Activated CD4-positive, alpha-beta T cell treated with anti-CD3 and anti-CD28 coated beads, Interleukin-2, amount 50 U/mL, for 16 hours (primary cell): Measurements from ENCODE around the gene CGREF1.

Source experiments
- DNase-seq: peaks from one replicate; pipeline ENCODE4 v3.0.0-alpha.2; 2020

CGREF1 gene

DNA sequence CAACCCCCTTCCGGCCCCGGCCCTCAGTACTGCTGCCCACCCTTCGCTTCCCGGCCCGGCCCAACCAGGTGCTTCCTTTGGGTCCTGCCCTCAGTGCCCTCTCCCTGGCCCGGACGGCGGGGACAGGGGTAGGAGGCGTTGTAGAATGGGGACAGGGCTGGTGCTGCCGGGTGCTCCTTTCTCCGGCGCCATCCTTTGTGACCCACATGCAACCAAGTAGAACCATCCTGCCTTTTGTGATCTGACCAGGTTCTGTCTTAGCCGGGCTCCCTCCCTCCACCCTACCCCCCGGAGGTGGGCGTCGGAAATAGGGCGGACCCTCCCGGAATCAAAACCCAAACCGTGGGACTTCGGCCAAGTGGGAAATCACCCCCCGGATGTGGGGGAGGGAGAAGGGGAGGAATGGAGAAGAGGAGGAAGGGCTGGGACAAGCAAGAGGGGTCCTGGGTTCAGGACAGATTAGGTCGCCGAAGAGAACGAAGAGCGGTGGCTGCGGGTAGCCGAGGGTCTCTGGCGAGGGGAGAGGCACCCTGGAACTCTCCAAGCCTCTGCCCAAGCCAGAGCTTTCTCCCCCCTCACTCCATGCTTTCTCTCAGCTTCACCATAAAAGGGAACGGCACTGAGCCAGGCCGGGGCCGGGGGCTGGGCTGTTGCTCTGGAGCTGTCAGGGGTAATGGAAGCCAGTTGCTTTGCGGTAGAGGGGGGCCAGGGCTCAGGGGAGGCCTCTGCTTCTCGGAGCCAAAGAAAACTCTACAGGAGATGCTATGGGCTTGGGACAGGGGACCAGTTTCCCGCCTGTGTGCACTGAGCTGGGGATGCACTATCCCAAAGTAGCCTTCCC, 46.7 kb downstream of the CGREF1 start:
- DNase-seq, result peak; percentile 31

DNA sequence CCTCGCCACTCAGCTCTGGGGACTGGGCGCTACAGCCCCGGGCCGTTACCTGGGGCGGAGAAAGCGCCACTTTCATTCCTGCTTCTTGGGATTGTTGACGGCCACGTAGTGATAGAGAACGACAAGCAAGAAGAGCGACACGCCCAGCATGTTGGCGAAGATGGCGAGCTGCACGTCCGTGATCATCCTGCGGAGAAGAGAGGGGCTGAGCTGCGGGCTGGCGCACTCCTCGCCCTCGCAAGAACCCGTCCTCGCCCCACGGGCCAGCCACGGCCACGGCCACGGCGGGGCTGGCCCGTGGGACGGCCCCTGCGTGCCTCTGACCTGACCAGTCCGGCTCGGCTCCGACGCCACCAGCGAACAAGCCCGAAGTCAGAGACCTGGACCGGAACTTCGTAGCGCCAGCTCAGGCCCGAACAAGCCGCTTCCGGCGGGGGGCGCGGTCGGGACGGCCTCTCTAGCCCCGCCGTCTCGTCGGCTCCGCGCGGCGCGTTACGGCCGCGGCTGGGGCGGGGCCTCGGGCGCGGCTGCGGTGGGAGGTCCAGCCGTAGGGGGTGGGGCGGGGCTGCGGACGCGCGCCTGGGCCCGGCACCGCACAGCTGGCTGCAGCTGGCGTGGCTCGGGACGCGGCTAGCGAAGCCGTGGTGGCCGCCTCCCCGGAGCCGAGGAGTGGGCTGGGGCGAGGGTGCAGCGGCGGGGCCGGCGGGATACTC, 47.5 kb downstream of the CGREF1 start, which contains the start of gene OST4:
Gene OST4 (minus strand): TSS at position 378 of the 713 bp plus-strand sequence.
- peak; percentile 94 for DNase-seq

DNA sequence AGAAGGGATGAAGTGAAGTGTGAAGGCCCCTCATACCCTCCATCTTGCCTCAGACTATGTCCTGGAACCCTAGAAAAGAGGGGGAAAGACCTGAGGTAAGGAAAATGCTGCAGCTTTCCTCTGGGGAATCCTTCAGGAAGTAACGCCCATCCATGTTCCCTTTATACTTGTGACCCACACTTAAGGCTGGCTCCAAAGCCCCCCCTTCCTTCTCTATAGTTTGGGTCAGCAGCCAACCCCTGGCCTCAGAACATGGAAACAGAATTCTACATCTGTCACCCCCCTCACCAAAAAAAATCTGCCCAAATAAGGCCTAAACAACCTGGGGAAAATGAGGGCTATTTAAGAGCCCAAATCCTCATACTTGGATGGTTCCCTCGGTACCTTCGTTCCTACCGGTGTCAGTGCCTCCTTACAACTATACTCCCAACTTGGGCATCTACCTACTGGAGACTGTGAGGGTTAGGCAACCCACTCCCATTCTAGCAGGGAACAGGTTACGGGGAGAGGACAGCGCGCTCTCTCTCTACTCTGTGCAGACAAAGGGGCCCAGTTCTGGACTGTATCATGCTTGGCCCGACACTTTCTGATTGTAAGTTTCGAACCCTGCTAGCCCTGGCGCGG, 48.2 kb downstream of the CGREF1 start:
- DNase-seq, result no peak

DNA sequence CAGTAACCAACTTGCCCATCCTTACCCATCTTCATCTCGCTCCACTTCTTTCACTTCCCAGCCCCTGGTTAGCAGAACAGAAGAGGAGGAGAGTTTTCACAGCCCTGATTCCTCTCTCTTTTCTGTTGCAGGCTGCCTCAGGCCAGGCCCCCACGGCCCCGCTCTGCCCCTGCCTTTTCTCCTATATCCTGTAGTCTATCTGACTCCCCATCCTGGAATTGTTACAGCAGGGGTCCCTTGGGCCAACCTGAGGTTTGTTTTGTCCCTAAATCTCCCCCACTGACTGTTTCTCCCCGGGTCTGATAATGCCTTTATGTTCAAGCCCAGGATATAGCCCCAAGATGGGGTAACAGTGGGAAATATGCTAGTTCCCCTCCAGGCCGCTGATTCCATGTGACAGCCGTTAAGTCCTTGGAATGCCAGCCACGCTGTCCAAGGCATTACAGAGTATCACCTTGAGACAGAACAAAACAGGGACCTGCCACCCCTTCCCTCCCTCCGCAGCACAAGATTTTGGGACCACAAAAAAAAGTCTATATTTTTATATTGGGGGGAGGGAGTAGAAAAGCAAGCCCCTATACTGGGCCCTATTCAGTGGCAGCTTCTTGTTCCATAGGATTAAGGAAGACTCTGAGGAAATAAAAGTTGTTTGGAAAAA, 48.8 kb downstream of the CGREF1 start:
- no peak for DNase-seq

DNA sequence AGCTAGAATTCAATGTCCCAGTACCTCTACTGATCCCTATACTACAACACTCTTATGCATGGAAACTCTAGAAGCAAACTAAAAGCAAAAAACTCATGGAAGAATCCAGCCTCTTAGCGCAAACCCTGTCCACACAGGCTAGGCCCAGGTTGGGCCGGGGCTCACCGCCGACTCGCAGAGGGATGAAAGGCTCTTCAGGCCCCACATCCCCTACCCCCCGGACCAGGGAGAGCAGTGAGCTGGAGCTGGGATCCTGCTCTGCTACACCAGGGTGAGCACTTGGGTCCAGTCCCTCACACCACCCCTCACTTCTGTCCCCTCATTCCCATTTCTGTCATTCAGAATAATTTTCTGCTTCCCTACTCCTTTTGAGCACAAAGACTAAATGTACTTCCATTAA, 49.5 kb downstream of the CGREF1 start:
- DNase-seq, result no peak

DNA sequence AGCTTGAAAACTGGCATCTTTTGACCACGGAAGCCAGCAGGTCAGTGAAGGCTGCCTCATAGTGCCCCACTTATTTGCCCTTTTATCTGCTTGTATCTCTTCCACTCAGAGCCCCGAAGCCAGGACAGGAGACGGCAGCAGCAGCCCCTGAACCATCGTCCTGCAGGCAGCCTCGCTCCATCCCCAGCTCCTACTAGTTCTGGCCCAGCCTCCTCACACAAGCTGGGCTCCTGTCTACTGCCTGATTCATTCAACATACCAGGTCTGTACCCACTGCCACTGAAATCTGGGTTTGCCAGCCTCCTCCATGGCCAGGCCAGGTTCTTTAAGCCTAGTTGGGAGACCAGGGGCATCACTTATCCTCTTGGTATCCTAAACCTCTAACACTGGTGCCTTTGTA, 51.5 kb downstream of the CGREF1 start:
- no peak for DNase-seq

DNA sequence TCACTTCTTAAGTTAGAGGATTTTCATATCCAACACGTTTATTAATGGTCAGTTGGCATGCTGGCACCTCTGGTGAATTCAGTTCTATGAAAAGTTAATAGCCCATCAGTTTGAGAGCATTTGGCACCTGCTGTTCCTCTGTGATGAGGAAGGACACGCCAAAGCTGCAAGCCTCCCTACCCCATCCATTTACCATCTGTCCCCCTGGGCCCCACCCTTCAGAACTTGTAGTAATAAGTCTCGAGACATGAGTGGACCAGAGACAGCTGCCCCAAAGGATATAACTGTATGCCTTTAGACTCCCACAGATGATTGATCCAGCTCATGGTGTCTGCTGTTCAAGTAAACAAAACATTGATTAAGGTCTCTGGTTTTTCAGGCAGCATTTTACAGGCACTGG, 53.8 kb downstream of the CGREF1 start:
- DNase-seq, result no peak

DNA sequence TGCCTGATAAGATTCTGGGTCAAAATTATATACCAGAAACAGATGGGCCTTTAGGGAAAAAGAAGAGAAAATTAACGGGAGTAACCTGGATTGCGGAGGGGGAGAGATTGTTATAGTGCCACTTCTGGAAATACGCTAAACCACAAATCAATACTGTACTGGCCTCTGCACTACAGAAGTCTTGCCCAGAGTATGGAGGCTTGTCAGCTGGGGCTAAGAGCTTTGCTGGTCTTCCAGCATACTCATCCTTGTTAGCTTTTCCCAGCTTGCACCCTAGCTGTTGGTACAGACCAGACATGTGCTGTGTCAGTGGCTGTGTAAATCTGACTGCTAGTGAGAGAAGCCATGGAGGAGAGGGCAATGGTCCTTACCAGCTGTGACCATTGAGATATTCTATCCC, 58.6 kb downstream of the CGREF1 start:
- DNase-seq, result no peak

DNA sequence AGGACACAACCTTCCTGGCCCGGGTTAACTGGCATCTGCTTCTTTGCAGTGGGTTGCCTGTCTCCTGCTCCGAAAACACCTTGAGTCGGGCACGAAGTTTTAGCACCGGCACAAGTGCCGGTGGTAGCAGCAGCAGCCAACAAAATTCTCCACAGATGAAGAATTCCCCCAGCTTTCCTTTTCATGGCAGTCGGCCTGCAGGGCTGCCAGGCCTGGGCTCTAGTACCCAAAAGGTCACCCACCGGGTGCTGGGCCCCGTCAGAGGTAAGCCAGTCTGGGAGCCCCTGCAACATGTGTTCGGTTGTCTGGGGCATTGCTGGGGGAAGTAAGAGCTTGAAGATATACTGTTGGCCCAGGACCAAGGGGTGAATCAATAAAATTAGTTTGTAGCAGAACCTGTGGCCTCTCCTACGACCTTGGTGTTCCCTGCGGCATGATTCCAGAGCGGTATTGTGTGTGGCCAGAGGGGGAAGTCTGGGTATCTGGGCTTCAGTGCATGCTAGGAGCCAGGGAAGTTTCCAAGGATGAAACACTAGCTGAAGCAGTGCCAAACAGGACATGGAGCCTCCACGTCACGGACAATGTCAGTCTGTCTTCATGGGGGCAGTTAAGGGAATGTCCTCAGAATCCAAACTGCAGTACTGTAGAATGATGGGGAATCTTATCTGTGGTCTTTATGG, 59.6 kb downstream of the CGREF1 start:
- no peak for DNase-seq

DNA sequence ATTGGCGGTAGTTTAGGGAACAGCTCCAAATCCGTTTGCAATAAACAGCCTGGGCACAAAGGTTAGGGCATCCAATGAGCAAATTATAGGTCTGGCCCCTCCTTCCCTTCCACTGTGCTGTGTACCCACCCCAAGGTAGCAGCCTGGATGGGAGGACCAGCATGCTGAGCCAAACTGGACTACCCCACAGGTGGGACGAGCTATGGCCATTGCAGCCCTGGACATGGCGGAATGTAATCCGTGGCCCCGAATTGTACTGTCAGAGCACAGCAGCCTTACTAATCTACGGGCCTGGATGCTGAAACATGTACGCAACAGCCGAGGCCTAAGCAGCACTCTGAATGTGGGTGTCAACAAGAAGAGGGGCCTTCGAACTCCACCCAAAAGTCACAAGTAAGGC, 60.7 kb downstream of the CGREF1 start:
- DNase-seq, result no peak

DNA sequence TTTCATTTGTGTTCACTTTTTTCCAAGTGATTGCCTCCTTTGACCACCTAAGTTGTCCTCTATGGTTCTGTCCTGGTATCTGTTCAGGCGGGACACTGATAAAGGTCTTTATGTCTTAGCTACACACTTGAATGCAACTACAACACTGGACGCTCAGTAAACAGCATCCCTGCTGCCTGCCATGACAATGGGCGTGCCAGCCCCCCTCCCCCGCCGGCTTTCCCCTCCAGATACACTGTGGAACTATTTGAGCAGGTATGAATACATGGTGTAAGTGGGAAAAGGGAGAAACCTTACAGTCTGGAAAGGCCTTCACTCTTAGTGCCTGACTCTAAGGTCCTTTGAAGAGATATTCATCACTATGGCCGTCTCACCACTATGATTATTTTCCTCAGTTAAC, 61.7 kb downstream of the CGREF1 start:
- no peak for DNase-seq

DNA sequence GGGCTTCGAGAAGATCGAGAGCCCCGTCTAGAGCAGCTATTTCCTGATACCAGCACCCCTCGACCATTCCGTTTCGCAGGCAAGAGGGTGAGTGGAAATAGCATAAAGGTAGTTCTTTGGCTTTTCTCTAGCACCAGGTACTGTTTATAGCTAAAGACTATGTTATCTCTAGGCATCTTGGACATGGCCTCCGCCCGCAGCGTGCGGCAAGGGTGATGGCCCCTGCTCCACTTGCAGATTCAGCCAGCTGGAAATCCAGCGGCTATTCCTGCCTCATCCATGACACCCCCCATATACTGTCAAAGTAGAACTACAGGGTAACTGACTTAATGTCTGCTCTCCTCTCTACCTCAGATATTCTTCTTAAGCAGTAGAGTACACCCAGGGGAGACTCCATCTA, 64.2 kb downstream of the CGREF1 start:
- no peak for DNase-seq

DNA sequence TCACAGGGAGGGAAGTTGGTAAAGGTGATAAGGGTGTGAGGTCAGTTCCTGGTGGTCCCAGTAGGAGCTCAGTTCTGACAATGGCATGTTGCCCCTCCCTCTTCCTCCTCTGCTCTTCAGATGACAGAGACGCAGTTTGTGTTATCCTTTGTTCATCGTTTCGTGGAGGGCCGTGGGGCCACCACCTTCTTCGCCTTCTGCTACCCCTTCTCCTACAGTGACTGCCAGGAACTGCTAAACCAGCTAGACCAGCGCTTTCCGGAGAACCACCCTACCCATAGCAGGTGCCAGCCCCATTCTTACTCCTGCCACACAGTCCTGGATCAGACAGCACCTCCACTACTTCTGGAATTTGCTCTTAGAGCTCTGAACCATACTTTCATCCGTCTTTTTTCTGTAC, 65.2 kb downstream of the CGREF1 start:
- DNase-seq, result no peak

DNA sequence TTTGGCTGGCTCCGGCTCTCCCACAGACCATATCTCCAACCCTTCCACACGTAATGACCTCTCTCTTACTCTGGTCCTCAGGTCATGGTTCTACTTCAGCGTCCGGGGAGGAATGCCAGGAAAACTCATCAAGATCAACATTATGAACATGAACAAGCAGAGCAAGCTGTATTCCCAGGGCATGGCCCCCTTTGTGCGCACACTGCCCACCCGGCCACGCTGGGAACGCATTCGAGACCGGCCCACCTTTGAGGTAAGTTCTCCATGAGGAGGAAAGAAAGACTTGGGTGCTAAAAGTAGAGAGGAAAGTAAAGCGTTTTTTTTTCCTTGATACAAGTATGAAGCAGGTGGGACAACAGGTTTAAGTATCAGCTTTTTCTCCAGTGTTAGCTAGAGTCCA, 65.6 kb downstream of the CGREF1 start:
- DNase-seq, result no peak

DNA sequence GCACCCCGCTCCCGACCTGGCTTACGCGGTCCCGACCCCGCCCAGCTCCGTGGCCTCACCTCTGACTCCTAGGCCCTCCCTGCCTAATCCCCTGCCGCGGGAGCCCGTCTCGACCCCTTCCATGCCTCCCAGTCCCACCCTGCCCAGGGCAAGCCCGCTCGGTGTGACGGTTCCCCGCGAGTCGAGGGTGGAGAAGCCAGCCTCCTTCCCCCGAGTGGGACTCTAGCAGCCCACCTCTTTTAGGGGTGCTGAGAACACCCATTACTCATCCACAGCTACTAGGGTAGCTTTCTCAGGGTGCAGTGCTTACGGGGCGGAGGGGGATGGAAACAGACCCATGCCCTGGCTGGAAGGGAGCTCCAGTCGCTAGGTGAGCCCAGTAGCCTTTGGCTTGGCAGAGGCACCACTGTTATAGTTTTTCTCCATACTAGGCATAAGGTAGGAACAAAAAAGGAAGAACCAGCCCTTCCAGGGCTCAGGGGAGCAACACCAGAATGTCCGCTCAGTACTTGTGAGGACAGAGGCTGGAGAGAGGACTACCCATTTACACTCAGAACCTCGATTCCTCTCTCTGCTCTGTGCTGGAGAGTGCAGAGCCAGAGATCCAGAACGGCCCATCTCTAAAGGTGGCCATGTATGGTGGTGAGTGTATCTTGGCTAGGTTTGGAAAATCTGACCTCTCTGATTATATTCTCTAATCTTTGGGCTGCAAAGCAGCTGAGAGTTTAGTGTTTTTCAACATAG, 66.9 kb downstream of the CGREF1 start:
- peak; percentile 34 for DNase-seq

DNA sequence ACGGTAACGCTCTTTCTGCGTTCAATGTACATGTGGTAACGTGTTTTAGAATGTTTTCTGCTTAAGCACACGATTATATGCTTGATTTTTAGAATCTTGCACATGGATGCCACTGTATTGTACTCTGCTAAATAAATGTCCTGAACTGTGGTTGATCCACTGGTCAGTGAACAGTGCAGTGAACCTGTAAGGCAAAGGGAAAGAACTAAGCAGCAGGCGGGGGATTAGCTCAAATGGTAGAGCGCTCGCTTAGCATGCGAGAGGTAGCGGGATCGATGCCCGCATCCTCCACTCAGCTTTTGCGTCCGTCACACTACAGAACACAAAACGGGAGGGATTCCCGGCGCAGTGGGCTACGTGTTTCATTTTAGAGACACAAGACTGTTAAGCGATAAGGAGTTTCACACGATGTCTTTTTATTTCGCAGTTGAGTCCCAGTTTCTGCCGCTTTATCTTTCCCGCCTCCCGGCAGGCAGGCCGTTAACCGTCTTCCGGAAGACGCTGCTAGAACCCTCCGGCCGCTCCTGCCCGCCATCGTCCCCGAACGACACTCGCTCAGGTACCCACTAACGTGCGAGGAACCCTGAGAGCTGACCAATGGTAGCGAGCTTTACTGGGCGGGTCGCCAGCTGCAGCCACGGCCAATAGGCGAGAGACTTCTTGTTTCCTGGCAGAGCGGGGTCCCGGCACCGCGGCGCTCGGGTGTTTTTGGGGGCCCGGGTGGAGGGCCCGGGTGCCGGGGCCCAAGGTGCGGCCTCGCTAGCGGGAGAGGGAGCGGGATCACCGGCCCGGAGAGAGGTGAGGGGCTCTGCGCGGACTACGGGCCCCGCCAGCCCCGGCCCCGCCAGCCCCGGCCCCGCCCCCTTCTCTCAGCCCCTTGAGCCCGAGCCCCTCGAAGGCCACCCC, 67.7 kb downstream of the CGREF1 start, which contains the start of gene AGBL5:
Gene AGBL5 (plus strand): TSS at position 673 of the 906 bp plus-strand sequence. CDS start 1,291 bp downstream, outside the sequence.
- DNase-seq, result peak; percentile 98
